HG03159 (cell line): ENCODE measurements around the gene PGM2.

Experiments used
- ATAC-seq: cut with Tn5 transposase; IDR thresholded peaks from one replicate; pipeline ENCODE4 v1.9.1; 2021; ENCODE audit warnings: mild to moderate bottlenecking, moderate library complexity; ENCODE audit not compliant: unreplicated experiment

The PGM2 gene

GRCh38 chr4:37860266-37860665, 33.8 kb downstream of the PGM2 start:
- ATAC-seq, result no peak

- no peak for ATAC-seq
Measured at GRCh38 chr4:37862961-37863360, 36.5 kb downstream of the PGM2 start.

- ATAC-seq, result no peak
Measured at GRCh38 chr4:37864786-37865185, 38.3 kb downstream of the PGM2 start.

GRCh38 chr4:37865450-37865849, 39.0 kb downstream of the PGM2 start:
- no peak for ATAC-seq

GRCh38 chr4:37867102-37867501, 40.6 kb downstream of the PGM2 start:
- ATAC-seq, result no peak

- ATAC-seq, result no peak
Measured at GRCh38 chr4:37868238-37868637, 41.8 kb downstream of the PGM2 start.

- ATAC-seq, result no peak
Measured at GRCh38 chr4:37872310-37872988, 46.0 kb downstream of the PGM2 start.

- ATAC-seq, result no peak
Measured at GRCh38 chr4:37873386-37873785, 46.9 kb downstream of the PGM2 start.

GRCh38 chr4:37876156-37876555, 49.7 kb downstream of the PGM2 start:
- ATAC-seq, result no peak

- ATAC-seq, result no peak
Measured at GRCh38 chr4:37879365-37879764, 52.9 kb downstream of the PGM2 start.

- ATAC-seq, result no peak
Measured at GRCh38 chr4:37881811-37882210, 55.3 kb downstream of the PGM2 start.

- no peak for ATAC-seq
Measured at GRCh38 chr4:37882665-37883296, 56.3 kb downstream of the PGM2 start.

GRCh38 chr4:37884855-37885487, 58.5 kb downstream of the PGM2 start:
- no peak for ATAC-seq

- ATAC-seq, result no peak
Measured at GRCh38 chr4:37885496-37885895, 59.0 kb downstream of the PGM2 start.

GRCh38 chr4:37889849-37890800, 63.6 kb downstream of the PGM2 start:
- peak; percentile 5 for ATAC-seq

GRCh38 chr4:37890801-37891259, 64.3 kb downstream of the PGM2 start, which contains the start of gene TBC1D1:
TBC1D1 (plus strand) TSS chr4:37891084; CDS start chr4:37902096, 11,012 bp downstream.
- ATAC-seq, result peak; percentile 24

- ATAC-seq, result peak; percentile 54
Measured at GRCh38 chr4:37891260-37892159, 65.0 kb downstream of the PGM2 start.

- peak; percentile 49 for ATAC-seq
Measured at GRCh38 chr4:37892641-37893040, 66.2 kb downstream of the PGM2 start.

GRCh38 chr4:37893164-37893563, 66.7 kb downstream of the PGM2 start:
- no peak for ATAC-seq

GRCh38 chr4:37895271-37895670, 68.8 kb downstream of the PGM2 start:
- ATAC-seq, result no peak
